Measurements from ENCODE around the gene C8B. TPM values are rescaled to one million over a fixed set of nuclear protein-coding genes. Genes with fewer than 3 reads are reported as not detected.

Gene C8B
- total RNA-seq, 1 experiment from 2014 or later, result not detected

- no peak overlapping the region for H3K4me3 ChIP-seq (ENCODE audit: low read depth, low read length)
- H3K4me1 Mint-ChIP-seq (ENCODE audit: low read depth, unreplicated experiment), result peaks cover 18% of the 10 kb centered on the region
- BruUV-seq (replicated peaks), result no TSS peak
- H3K27me3 Mint-ChIP-seq (ENCODE audit: insufficient read depth, unreplicated experiment), result no peaks in the 10 kb centered on the region
- peak overlapping the region; percentile 28 for H3K4me3 Mint-ChIP-seq (ENCODE audit: unreplicated experiment)
- ChIA-PET POLR2A (no interaction called here), CTCF (no interaction called here)
- no peak for TF ChIP-seq CTCF (IDR thresholded peaks at IDR 0.05; ENCODE audit: insufficient read depth in 1 of 2, low read depth in 1 of 2, low read length in 1 of 2, severe bottlenecking in 1 of 2, unreplicated experiment in 1 of 2)
- H3K27ac Mint-ChIP-seq (ENCODE audit: unreplicated experiment), result no peak overlapping the region
- no peaks in the 10 kb centered on the region for H3K27me3 ChIP-seq (replicated peaks; ENCODE audit: control insufficient read depth, insufficient read depth, low read length)
- H3K36me3 Mint-ChIP-seq (ENCODE audit: insufficient read depth, unreplicated experiment), result no peaks in the 10 kb centered on the region
- peak in 1 of 2 experiments; percentile 44 for DNase-seq
- no peaks in the 10 kb centered on the region for H3K36me3 ChIP-seq (ENCODE audit: control insufficient read depth, insufficient read depth, low read length)
- no peaks in the 10 kb centered on the region for H3K9me3 Mint-ChIP-seq (ENCODE audit: unreplicated experiment)
- peaks cover 20% of the 10 kb centered on the region for H3K4me1 ChIP-seq
- intact Hi-C loops (cut with micrococcal nuclease; ENCODE audit: unreplicated experiment), result no loop called here
- no peaks in the 10 kb centered on the region for H3K9me3 ChIP-seq
These were observed 7.3 kb downstream of the C8B start for GRCh38 chr1:56958526-56958925.

DNA sequence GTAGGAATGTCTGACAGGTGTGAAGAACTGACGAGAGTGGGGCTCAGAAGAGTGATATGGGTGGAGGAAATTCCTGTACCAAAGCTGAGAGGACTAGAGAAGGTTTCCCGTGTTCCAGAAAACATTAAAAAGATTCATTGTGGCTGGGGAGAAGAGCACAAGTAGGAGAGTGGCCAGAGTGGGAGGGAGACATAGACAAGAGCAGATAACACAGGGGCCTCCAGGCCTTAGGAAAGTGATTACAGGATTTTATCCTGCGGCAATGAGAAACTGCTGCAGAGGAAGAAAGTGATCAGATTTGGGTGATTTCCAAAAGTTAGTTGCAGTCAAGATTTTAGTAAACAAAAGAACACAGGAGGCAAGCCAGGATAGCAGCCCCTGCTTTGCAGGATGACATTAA, 7.9 kb downstream of the C8B start:
- no peaks in the 10 kb centered on the region for H3K27me3 Mint-ChIP-seq (ENCODE audit: insufficient read depth, unreplicated experiment)
- DNase-seq, result no peak
- POLR2A ChIA-PET, result no interaction called here
- CTCF ChIA-PET, result no interaction called here
- no peak for TF ChIP-seq CTCF (IDR thresholded peaks at IDR 0.05; ENCODE audit: insufficient read depth in 1 of 2, low read depth in 1 of 2, low read length in 1 of 2, severe bottlenecking in 1 of 2, unreplicated experiment in 1 of 2)
- peaks cover 18% of the 10 kb centered on the region for H3K4me1 Mint-ChIP-seq (ENCODE audit: low read depth, unreplicated experiment)
- no peaks in the 10 kb centered on the region for H3K9me3 Mint-ChIP-seq (ENCODE audit: unreplicated experiment)
- Histone ChIP-seq H3K4me3 (ENCODE audit: low read depth, low read length) (no peak overlapping the region), H3K4me1 (peaks cover 20% of the 10 kb centered on the region), H3K27me3 (replicated peaks; ENCODE audit: control insufficient read depth, insufficient read depth, low read length) (no peaks in the 10 kb centered on the region), H3K9me3 (no peaks in the 10 kb centered on the region), H3K36me3 (ENCODE audit: control insufficient read depth, insufficient read depth, low read length) (no peaks in the 10 kb centered on the region)
- intact Hi-C loops (cut with micrococcal nuclease; ENCODE audit: unreplicated experiment), result no loop called here
- BruUV-seq (replicated peaks), result no TSS peak
- H3K27ac Mint-ChIP-seq (ENCODE audit: unreplicated experiment), result peak overlapping the region; percentile 79
- H3K36me3 Mint-ChIP-seq (ENCODE audit: insufficient read depth, unreplicated experiment), result no peaks in the 10 kb centered on the region
- peak overlapping the region; percentile 28 for H3K4me3 Mint-ChIP-seq (ENCODE audit: unreplicated experiment)

- BruUV-seq (replicated peaks), result no TSS peak
- intact Hi-C loops (cut with micrococcal nuclease; ENCODE audit: unreplicated experiment), result no loop called here
- Histone ChIP-seq H3K4me1 (peaks cover 20% of the 10 kb centered on the region), H3K27me3 (replicated peaks; ENCODE audit: control insufficient read depth, insufficient read depth, low read length) (no peaks in the 10 kb centered on the region), H3K36me3 (ENCODE audit: control insufficient read depth, insufficient read depth, low read length) (no peaks in the 10 kb centered on the region), H3K9me3 (no peaks in the 10 kb centered on the region), H3K4me3 (ENCODE audit: low read depth, low read length) (no peak overlapping the region)
- ChIA-PET POLR2A (no interaction called here), CTCF (no interaction called here)
- no peak for TF ChIP-seq CTCF (IDR thresholded peaks at IDR 0.05; ENCODE audit: insufficient read depth in 1 of 2, low read depth in 1 of 2, low read length in 1 of 2, severe bottlenecking in 1 of 2, unreplicated experiment in 1 of 2)
- H3K9me3 Mint-ChIP-seq (ENCODE audit: unreplicated experiment), result no peaks in the 10 kb centered on the region
- H3K4me3 Mint-ChIP-seq (ENCODE audit: unreplicated experiment), result no peak overlapping the region
- H3K27me3 Mint-ChIP-seq (ENCODE audit: insufficient read depth, unreplicated experiment), result no peaks in the 10 kb centered on the region
- no peak for DNase-seq
- no peak overlapping the region for H3K27ac Mint-ChIP-seq (ENCODE audit: unreplicated experiment)
- peaks cover 18% of the 10 kb centered on the region for H3K4me1 Mint-ChIP-seq (ENCODE audit: low read depth, unreplicated experiment)
- H3K36me3 Mint-ChIP-seq (ENCODE audit: insufficient read depth, unreplicated experiment), result no peaks in the 10 kb centered on the region
These were observed 11.2 kb downstream of the C8B start for GRCh38 chr1:56954664-56955063.

All from Caco-2 (cell line).